Calu3 (cell line): ENCODE measurements around the gene SDC3. TPM values are rescaled to one million over a fixed set of nuclear protein-coding genes. Genes with fewer than 3 reads are reported as not detected.

ENCODE experiments used
- BruUV-seq: library from RNA; stranded (reverse); fragments of 400-500 nt; replicated peaks from 2 replicates; lab custom pipeline; 2021; lab: Mats Ljungman, UMichigan
- CTCF ChIA-PET: fragments of 300-600 bp; sonication (Branson Sonifier 250); formaldehyde crosslinking; loops from one replicate; lab custom pipeline; 2022; ENCODE audit warnings: antibody characterized with exemption; lab: Charles Lee
- DNase-seq: peaks from one replicate; pipeline ENCODE4 v3.0.0; 2022
- H3K27ac Mint-ChIP-seq: one replicate; pipeline ENCODE4 v1.8.0; 2022; ENCODE audit warnings: mixed read lengths; ENCODE audit not compliant: unreplicated experiment
- H3K27me3 Mint-ChIP-seq: one replicate; pipeline ENCODE4 v1.8.0; 2022; ENCODE audit warnings: mixed read lengths; ENCODE audit not compliant: unreplicated experiment
- H3K36me3 Mint-ChIP-seq: one replicate; pipeline ENCODE4 v1.8.0; 2022; ENCODE audit warnings: mild to moderate bottlenecking, moderate library complexity, mixed read lengths; ENCODE audit not compliant: insufficient read depth, unreplicated experiment
- H3K4me1 Mint-ChIP-seq: one replicate; pipeline ENCODE4 v1.8.0; 2022; ENCODE audit warnings: mild to moderate bottlenecking, low read depth, mixed read lengths; ENCODE audit not compliant: unreplicated experiment
- H3K4me3 Mint-ChIP-seq: one replicate; pipeline ENCODE4 v1.8.0; 2022; ENCODE audit warnings: mild to moderate bottlenecking, low read depth, moderate library complexity, mixed read lengths; ENCODE audit not compliant: unreplicated experiment
- H3K9me3 Mint-ChIP-seq: one replicate; pipeline ENCODE4 v1.8.0; 2022; ENCODE audit warnings: low read depth, mixed read lengths; ENCODE audit not compliant: unreplicated experiment
- CTCF ChIP-seq: fragments of 200-600 bp; IDR thresholded peaks from one replicate; pipeline ENCODE4 v1.8.0; 2022; ENCODE audit warnings: antibody characterized with exemption; ENCODE audit not compliant: unreplicated experiment
- intact Hi-C: fragments of 100-400 bp; cut with micrococcal nuclease; formaldehyde crosslinking; loops from one replicate; pipeline ENCODE4 v1.10.0; 2022; ENCODE audit not compliant: unreplicated experiment
- total RNA-seq: library from RNA; stranded (reverse); gene quantifications from 2 replicates; pipeline ENCODE4 v1.2.3, GENCODE V29; 2022

Gene SDC3
- total RNA-seq, 1 experiment from 2014 or later = 15.0 TPM

GRCh38 chr1:30855686-30856259 is 52.8 kb downstream of the SDC3 start:
- BruUV-seq = no TSS peak
- H3K27ac Mint-ChIP-seq = no peak overlapping the region
- no peak for TF ChIP-seq CTCF
- intact Hi-C loops = loop anchor here (5.0 kb wide), 1 partner anchor 53 kb away; no protein-coding TSS in a partner anchor
- no peak overlapping the region for H3K4me3 Mint-ChIP-seq
- peaks cover 25% of the 10 kb centered on the region for H3K4me1 Mint-ChIP-seq
- no peaks in the 10 kb centered on the region for H3K36me3 Mint-ChIP-seq
- H3K27me3 Mint-ChIP-seq = peaks cover 23% of the 10 kb centered on the region
- no peaks in the 10 kb centered on the region for H3K9me3 Mint-ChIP-seq
- CTCF ChIA-PET = interaction anchor here (0.6 kb wide), 1 partner anchor 95 kb away, joined by 3 read pairs; no protein-coding TSS in a partner anchor
- no peak for DNase-seq

- intact Hi-C loops = no loop called here
- Mint-ChIP-seq H3K4me1 (peaks cover 42% of the 10 kb centered on the region), H3K27me3 (peaks cover 23% of the 10 kb centered on the region), H3K27ac (no peak overlapping the region), H3K36me3 (peaks cover 5% of the 10 kb centered on the region), H3K9me3 (no peaks in the 10 kb centered on the region), H3K4me3 (no peak overlapping the region)
- CTCF ChIA-PET = no interaction called here
- no peak for DNase-seq
- no TSS peak for BruUV-seq
- TF ChIP-seq CTCF = no peak
These were observed 55.2 kb downstream of the SDC3 start for GRCh38 chr1:30853350-30853749.

GRCh38 chr1:30852026-30852425 is 56.5 kb downstream of the SDC3 start:
- peaks cover 12% of the 10 kb centered on the region for H3K36me3 Mint-ChIP-seq
- no peak for TF ChIP-seq CTCF
- peak; percentile 46 for DNase-seq
- H3K4me1 Mint-ChIP-seq = peaks cover 44% of the 10 kb centered on the region
- H3K27ac Mint-ChIP-seq = no peak overlapping the region
- H3K9me3 Mint-ChIP-seq = no peaks in the 10 kb centered on the region
- H3K4me3 Mint-ChIP-seq = no peak overlapping the region
- intact Hi-C loops = no loop called here
- no TSS peak for BruUV-seq
- CTCF ChIA-PET = no interaction called here
- peaks cover 23% of the 10 kb centered on the region for H3K27me3 Mint-ChIP-seq

- Mint-ChIP-seq H3K27me3 (peaks cover 17% of the 10 kb centered on the region), H3K36me3 (peaks cover 12% of the 10 kb centered on the region), H3K27ac (no peak overlapping the region), H3K4me1 (peaks cover 44% of the 10 kb centered on the region), H3K9me3 (no peaks in the 10 kb centered on the region), H3K4me3 (no peak overlapping the region)
- CTCF ChIA-PET = no interaction called here
- intact Hi-C loops = no loop called here
- TF ChIP-seq CTCF = no peak
- no peak for DNase-seq
- no TSS peak for BruUV-seq
These were observed 57.3 kb downstream of the SDC3 start for GRCh38 chr1:30851286-30851685.
